GM19239 (cell line): ENCODE measurements around the gene RIPOR3.
"Not testable (repeated sequence)": the region's sequence is repeated elsewhere in the genome, so short reads cannot be mapped to it uniquely, and the experiment has no call there.

Experiments used
- DNase-seq: peaks from one replicate; pipeline ENCODE4 v3.0.0; 2011; ENCODE audit warnings: low spot score; ENCODE audit not compliant: insufficient read length
- FAIRE-seq: peaks from 2 replicates; lab custom pipeline; 2011; peaks lifted over from hg19 to GRCh38; lab: Jason Lieb, UNC

RIPOR3 gene

GRCh38 chr20:50666709-50667298 lies 24.5 kb downstream of the RIPOR3 start:
- no peak for DNase-seq
- FAIRE-seq, result no peak

GRCh38 chr20:50664254-50664653 lies 27.1 kb downstream of the RIPOR3 start:
- DNase-seq (no peak), FAIRE-seq (no peak)

- DNase-seq (no peak), FAIRE-seq (no peak)
These were observed 28.1 kb downstream of the RIPOR3 start for GRCh38 chr20:50663095-50663821.

- DNase-seq (no peak), FAIRE-seq (no peak)
These were observed 31.2 kb downstream of the RIPOR3 start for GRCh38 chr20:50659975-50660670.

- no peak for DNase-seq
- FAIRE-seq, result no peak
These were observed 32.5 kb downstream of the RIPOR3 start for GRCh38 chr20:50658804-50659380.

DNA sequence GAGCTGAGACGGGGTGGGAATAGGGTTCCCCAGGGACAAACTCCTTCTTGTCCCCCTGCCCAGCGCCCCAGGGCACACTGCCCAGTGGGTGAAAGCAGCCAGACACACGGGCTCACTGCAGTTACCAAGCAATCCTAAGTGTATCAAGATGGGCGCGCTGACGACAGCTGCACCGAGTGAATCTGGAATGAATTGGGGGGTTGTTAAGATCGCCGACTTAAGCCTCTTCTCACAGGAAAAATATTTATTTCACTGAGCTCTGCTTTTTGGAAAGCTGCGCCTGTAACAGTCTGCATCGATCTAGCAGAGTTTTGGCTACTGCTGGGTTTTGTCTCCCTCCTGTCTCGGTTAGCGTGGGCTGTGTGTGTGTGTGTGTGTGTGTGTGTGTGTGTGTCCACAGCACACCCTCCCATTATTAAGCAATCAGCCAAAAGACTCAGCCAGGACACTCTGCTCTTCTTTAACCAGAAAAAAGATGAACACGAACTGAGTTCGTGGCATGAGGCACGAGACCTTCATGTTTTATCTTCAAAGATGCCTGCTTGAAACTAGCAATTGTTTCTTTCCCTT lies 35.9 kb downstream of the RIPOR3 start:
- DNase-seq (no peak), FAIRE-seq (no peak)

DNA sequence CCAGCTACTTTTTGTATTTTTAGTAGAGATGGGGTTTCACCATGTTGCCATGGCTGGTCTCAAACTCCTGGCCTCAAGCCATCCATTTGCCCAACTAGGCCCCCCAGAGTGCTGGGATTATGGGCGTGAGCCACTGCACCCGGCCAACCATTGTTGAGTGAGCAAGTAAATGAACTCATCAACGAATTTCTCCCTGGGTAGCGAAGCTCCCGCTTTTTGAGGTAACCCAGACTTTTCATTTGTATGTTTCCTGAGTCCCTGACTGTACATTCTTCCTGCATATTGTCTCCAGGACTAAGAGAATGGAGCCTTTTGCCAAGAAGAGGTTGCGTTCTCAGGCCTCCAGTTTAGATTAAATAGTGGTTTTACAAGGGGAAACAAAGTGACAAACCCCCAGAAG lies 36.4 kb downstream of the RIPOR3 start:
- FAIRE-seq (no peak), DNase-seq (no peak)

GRCh38 chr20:50652702-50653294 lies 38.5 kb downstream of the RIPOR3 start:
- FAIRE-seq (no peak), DNase-seq (no peak)

- no peak for DNase-seq
- FAIRE-seq, result no peak
These were observed 39.7 kb downstream of the RIPOR3 start for GRCh38 chr20:50651676-50652075.

GRCh38 chr20:50649590-50649989 lies 41.8 kb downstream of the RIPOR3 start:
- DNase-seq (no peak), FAIRE-seq (no peak)

DNA sequence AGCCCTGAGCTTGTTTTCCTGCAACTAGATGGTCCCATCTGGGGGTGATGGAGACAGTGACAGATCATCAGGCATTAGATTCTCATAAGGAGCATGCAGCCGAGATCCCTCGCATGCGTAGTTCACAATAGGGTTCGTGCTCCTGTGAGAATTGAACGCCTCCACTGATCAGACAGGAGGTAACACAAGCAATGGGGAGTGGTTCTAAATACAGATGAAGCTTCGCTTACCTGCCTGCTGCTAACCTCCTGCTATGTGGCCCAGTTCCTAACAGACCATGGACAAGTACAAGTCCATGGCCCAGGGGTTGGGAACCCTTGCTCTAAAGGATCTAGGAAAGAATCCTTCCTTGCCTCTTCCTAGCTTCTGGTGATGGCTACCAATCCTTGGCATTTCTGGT lies 42.7 kb downstream of the RIPOR3 start:
- FAIRE-seq (no peak), DNase-seq (no peak)

GRCh38 chr20:50646483-50646996 lies 44.8 kb downstream of the RIPOR3 start:
- DNase-seq (no peak), FAIRE-seq (no peak)

GRCh38 chr20:50645253-50646068 lies 45.9 kb downstream of the RIPOR3 start:
- no peak for FAIRE-seq
- no peak for DNase-seq

DNA sequence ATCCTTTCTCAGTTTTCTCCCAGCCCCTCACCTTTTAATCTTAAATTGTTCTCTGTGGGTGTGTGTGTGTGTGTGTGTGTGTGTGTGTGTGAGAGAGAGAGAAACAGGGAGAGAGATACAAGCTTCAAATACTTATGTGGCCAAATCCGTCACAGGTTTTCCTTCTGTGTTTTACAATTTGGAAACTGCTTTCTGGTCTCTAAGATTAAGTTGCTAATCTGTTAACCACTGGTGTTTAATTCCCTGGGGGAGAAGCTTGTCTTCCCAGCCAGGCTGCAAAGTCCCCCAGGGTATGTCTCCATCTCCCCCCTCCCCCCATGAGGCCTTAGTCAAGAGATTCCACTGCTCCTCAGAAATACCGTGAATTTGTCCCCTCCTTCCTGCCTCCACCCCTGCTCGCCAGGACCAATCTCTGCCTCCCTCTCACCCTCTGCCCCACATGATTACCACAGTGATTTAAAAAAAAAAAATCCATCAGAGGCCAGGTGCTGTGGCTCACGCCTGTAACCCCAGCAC lies 49.0 kb downstream of the RIPOR3 start:
- DNase-seq, result no peak
- FAIRE-seq, result no peak

DNA sequence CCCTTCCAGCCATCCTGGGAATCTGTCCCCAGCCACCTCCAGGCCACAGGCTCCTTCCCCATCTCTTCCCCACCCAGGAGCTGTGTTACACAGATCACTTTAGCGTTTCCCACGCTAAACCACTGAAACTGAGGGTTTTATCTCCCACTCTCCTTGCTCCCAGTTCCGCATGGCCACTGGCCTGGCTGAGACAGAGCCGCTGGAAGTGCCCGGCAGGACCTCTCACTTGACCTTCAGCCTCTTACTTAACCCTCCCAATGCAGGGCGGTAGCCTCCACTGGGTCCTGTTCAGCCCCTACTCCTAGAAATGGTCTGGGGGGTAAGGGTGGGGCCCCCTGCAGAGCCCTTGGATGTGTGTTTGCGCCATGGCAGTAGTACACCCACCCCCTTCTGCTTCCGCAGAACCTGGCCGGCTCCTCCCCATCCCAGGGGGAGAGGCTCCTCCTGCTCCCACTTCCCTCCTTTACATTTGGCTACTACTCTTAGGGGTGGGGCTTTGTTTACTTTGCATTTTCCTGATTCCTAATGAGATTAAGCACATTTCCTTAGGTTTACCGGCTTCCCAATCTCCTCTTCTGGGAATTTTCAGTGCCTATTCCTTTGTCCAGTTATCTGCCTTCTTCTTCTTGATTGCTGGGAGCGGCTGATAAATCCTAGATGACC lies 49.6 kb downstream of the RIPOR3 start:
- FAIRE-seq, DNase-seq: not testable (repeated sequence)

- FAIRE-seq, DNase-seq: not testable (repeated sequence)
These were observed 51.2 kb downstream of the RIPOR3 start for GRCh38 chr20:50639971-50640711.

DNA sequence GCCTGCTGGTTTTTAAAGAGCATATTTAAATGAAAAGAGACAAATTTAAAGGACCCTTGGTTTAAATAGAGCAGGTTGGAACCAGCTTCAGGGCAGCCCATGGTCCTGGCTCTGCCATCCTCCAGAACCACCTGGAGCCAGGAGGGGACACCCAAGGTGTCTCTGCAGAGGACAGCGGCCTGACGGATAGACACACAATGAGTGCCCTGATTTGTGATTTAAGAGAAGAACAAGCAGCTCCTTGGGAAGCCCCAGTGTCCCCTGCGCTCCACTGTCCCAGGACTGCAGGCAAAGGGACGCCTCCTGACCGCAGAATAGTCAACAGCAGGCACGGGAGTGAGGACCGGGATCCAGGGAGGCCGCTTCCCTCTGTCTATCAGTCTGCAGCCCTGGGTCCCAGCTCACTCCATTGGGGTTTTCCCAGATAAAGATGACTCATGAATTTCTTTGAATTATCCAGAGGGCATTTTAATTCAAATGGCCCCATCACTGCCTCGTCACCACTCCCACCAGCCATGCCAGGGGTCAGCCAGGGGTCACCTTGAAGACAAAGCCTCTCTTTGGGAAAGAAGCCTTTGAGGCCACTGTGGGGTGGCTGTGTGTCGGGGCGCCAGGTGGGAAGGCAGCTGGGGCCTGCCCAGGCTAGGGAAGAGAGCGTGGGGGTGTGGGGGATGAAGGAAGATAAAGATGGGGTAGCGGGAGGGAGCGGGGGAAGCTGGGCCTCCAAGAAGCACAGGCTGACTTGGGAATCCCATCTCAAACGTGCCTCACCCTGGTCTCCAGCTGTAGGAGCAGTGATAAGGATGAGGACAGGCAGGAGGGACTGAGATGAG lies 53.1 kb downstream of the RIPOR3 start:
- FAIRE-seq, DNase-seq: not testable (repeated sequence)
